IPS DF 6.9 (cell line): Measurements from ENCODE around the gene OR2T8.

ENCODE experiments used
- DNase-seq: peaks from one replicate; pipeline ENCODE4 v3.0.0-alpha.2; 2013; ENCODE audit warnings: low read depth, low spot score
- H3K27ac ChIP-seq: one replicate; pipeline ENCODE4 v1.5.1; 2013; ENCODE audit warnings: low read length, control low read depth
- H3K27me3 ChIP-seq: 2 replicates; pipeline ENCODE4 v1.6.1; 2013; ENCODE audit warnings: mild to moderate bottlenecking, low read length; ENCODE audit not compliant: control insufficient read depth, insufficient read depth
- H3K36me3 ChIP-seq: 2 replicates; pipeline ENCODE4 v1.6.1; 2013; ENCODE audit warnings: low read length; ENCODE audit not compliant: control insufficient read depth, insufficient read depth
- H3K4me1 ChIP-seq: 2 replicates; pipeline ENCODE4 v1.6.1; 2013; ENCODE audit warnings: low read length; ENCODE audit not compliant: control insufficient read depth, insufficient read depth
- H3K4me3 ChIP-seq: 2 replicates; pipeline ENCODE4 v1.5.1; 2013; ENCODE audit warnings: mild to moderate bottlenecking, low read length
- H3K9me3 ChIP-seq: 2 replicates; pipeline ENCODE4 v1.6.1; 2013; ENCODE audit warnings: low read length, inconsistent platforms; ENCODE audit not compliant: control insufficient read depth, insufficient read depth
- WGBS: extraction: QIAGEN DNeasy Blood & Tissue Kit; methylation state at CpG from one replicate; pipeline ENCODE4 v1.1.7; 2013; ENCODE audit warnings: mixed read lengths, missing lambda C conversion rate; ENCODE audit not compliant: insufficient read length, insufficient coverage; 5-methylcytosine and 5-hydroxymethylcytosine counted together

Gene OR2T8

GRCh38 chr1:247953408-247953807, 33.4 kb downstream of the OR2T8 start:
- no peak overlapping the region for H3K4me3 ChIP-seq
- no peak overlapping the region for H3K27ac ChIP-seq
- no peak for DNase-seq
- no peaks in the 10 kb centered on the region for H3K4me1 ChIP-seq
- no peaks in the 10 kb centered on the region for H3K36me3 ChIP-seq
- no CpG with 5 or more reads among the region's 1 CpG for WGBS
- H3K27me3 ChIP-seq = no peaks in the 10 kb centered on the region
- H3K9me3 ChIP-seq = peaks cover 5% of the 10 kb centered on the region

GRCh38 chr1:247961791-247962190, 41.7 kb downstream of the OR2T8 start:
- no CpG with 5 or more reads among the region's 3 CpGs for WGBS
- no peak overlapping the region for H3K4me3 ChIP-seq

GRCh38 chr1:247962911-247963588, 43.0 kb downstream of the OR2T8 start:
- H3K9me3 ChIP-seq = peaks cover 3% of the 10 kb centered on the region; the same call in 1 of the 2 replicates
- WGBS = no CpG with 5 or more reads among the region's 4 CpGs
- no peak for DNase-seq

More at GRCh38 chr1:247961791-247962190, 41.7 kb downstream of the OR2T8 start:
- Histone ChIP-seq H3K27ac (no peak overlapping the region), H3K9me3 (peaks cover 3% of the 10 kb centered on the region; the same call in 1 of the 2 replicates), H3K27me3 (no peaks in the 10 kb centered on the region), H3K4me1 (no peaks in the 10 kb centered on the region), H3K36me3 (no peaks in the 10 kb centered on the region)
- DNase-seq = no peak

GRCh38 chr1:247964933-247965332, 44.9 kb downstream of the OR2T8 start, which contains the start of gene OR2AK2:
Gene OR2AK2, plus strand, starts transcription at chr1:247965233. Its CDS starts 144 bp downstream, at chr1:247965377.
- no CpG with 5 or more reads among the region's 2 CpGs for WGBS
- Histone ChIP-seq H3K27me3 (no peaks in the 10 kb centered on the region), H3K27ac (no peak within 1 kb of the TSS), H3K9me3 (peaks cover 4% of the 10 kb centered on the region), H3K4me1 (no peaks in the 10 kb centered on the region), H3K36me3 (no peaks in the 10 kb centered on the region), H3K4me3 (no peak within 1 kb of the TSS)
- DNase-seq = no peak

More at GRCh38 chr1:247962911-247963588, 43.0 kb downstream of the OR2T8 start:
- Histone ChIP-seq H3K27me3 (no peaks in the 10 kb centered on the region), H3K36me3 (no peaks in the 10 kb centered on the region), H3K4me1 (no peaks in the 10 kb centered on the region), H3K4me3 (no peak overlapping the region), H3K27ac (no peak overlapping the region)

- H3K9me3 ChIP-seq = peaks cover 2% of the 10 kb centered on the region
- no peaks in the 10 kb centered on the region for H3K36me3 ChIP-seq
- H3K4me3 ChIP-seq = no peak overlapping the region
- no peaks in the 10 kb centered on the region for H3K4me1 ChIP-seq
- no peak overlapping the region for H3K27ac ChIP-seq
- no peak for DNase-seq
- no peaks in the 10 kb centered on the region for H3K27me3 ChIP-seq
- no CpG with 5 or more reads among the region's 5 CpGs for WGBS
Measured at GRCh38 chr1:247966532-247967204, 46.6 kb downstream of the OR2T8 start.
